K562 (cell line): ENCODE results near the gene DGAT2L6. TPM values are rescaled to one million over a fixed set of nuclear protein-coding genes. Genes with fewer than 3 reads are reported as not detected.

Experiments
- ATAC-seq: fragments of 200-7000 bp; cut with Tn5 transposase; 3 replicates; pipeline ENCODE4 v1.9.1; 2020; ENCODE audit warnings: moderate library complexity
- Bru-seq: library from RNA; stranded (reverse); fragments of 400-500 nt; gene quantifications from one replicate; lab custom pipeline; 2021; lab: Mats Ljungman, UMichigan
- BruChase-seq, 2 experiments: library from RNA; stranded (reverse); fragments of 400-500 nt; gene quantifications; one replicate each; lab custom pipeline; 2021; lab: Mats Ljungman, UMichigan
- BruUV-seq: library from RNA; stranded (reverse); fragments of 400-500 nt; replicated peaks from 2 replicates; lab custom pipeline; 2021; lab: Mats Ljungman, UMichigan
- CTCF ChIA-PET: fragments of 300-600 bp; formaldehyde crosslinking; extraction: SDS; loops from one replicate; lab custom pipeline; 2021; ENCODE audit warnings: low intra/inter-chr PET ratio; lab: Yijun Ruan, JAX
- POLR2A ChIA-PET: fragments of 300-600, 350-650 bp; sonication (Branson Sonifier 250); formaldehyde crosslinking; extraction: SDS; loops from one replicate; lab custom pipeline; 2021; ENCODE audit warnings: antibody characterized with exemption, inconsistent platforms; lab: Yijun Ruan, JAX
- DNase-seq, 4 experiments: peaks; one replicate each; pipeline versions ENCODE4 v3.0.0 to v3.0.0-alpha.2; 2011 to 2018; ENCODE audit warnings: low spot score in 3 of 4, mixed read lengths in 3 of 4; ENCODE audit errors: extremely low read depth in 1 of 4
- FAIRE-seq: peaks from 2 replicates; lab custom pipeline; 2011; peaks lifted over from hg19 to GRCh38; lab: Jason Lieb, UNC
- H2AFZ ChIP-seq: 2 replicates; pipeline ENCODE4 v1.6.0; 2011; ENCODE audit warnings: low read depth, low read length, control low read depth, inconsistent platforms
- H3K27ac ChIP-seq: fragments of 200-600 bp; 3 replicates; pipeline ENCODE4 v1.8.0; 2011; ENCODE audit warnings: low read depth, mild to moderate bottlenecking, control low read depth, inconsistent platforms, low read length, moderate library complexity, mixed read lengths; ENCODE audit errors: extremely low read depth
- H3K27me3 ChIP-seq, 2 experiments: fragments of 300-600 bp in 1 of 2; 2 replicates in 1 of 2; 3 replicates in 1 of 2; pipeline versions ENCODE4 v1.6.0 to v1.8.0; 2011; ENCODE audit warnings: inconsistent platforms in 2 of 2, low read length in 2 of 2, mild to moderate bottlenecking in 1 of 2, mixed read lengths in 1 of 2, moderate library complexity in 1 of 2; ENCODE audit not compliant: control insufficient read depth in 2 of 2, insufficient read depth in 2 of 2
- H3K36me3 ChIP-seq: fragments of 300-600 bp; 3 replicates; pipeline ENCODE4 v1.8.0; 2011; ENCODE audit warnings: mild to moderate bottlenecking, low read length, inconsistent platforms; ENCODE audit not compliant: control insufficient read depth, insufficient read depth
- H3K4me1 ChIP-seq, 2 experiments: fragments of 200-600 bp in 1 of 2; replicated peaks in 1 of 2; 2 replicates in 1 of 2; 3 replicates in 1 of 2; pipeline versions ENCODE4 v1.5.1 to v1.8.0; 2011; ENCODE audit warnings: inconsistent platforms in 2 of 2, low read length in 2 of 2, mild to moderate bottlenecking in 1 of 2, mixed read lengths in 1 of 2, moderate library complexity in 1 of 2; ENCODE audit not compliant: control insufficient read depth in 2 of 2, insufficient read depth in 2 of 2
- H3K4me2 ChIP-seq: 2 replicates; pipeline ENCODE4 v1.6.1; 2011; ENCODE audit warnings: low read length, control low read depth, inconsistent platforms, mixed read lengths; ENCODE audit not compliant: insufficient read depth
- H3K4me3 ChIP-seq: fragments of 200-600 bp; sonication (generic), shearing (Covaris generic); 2 replicates; pipeline ENCODE4 v1.5.1; 2016; ENCODE audit warnings: control low read depth, inconsistent platforms
- H3K79me2 ChIP-seq: fragments of 200-600 bp; 3 replicates; pipeline ENCODE4 v1.8.0; 2011; ENCODE audit warnings: low read length, inconsistent platforms; ENCODE audit not compliant: control insufficient read depth, insufficient read depth
- H3K9ac ChIP-seq, 2 experiments: 2 replicates each; pipeline versions ENCODE4 v1.6.0 to v1.6.1; 2011; ENCODE audit warnings: low read depth in 2 of 2, low read length in 2 of 2, control low read depth in 1 of 2, inconsistent platforms in 1 of 2, mild to moderate bottlenecking in 1 of 2, mixed read lengths in 1 of 2; ENCODE audit not compliant: insufficient read depth in 1 of 2
- H3K9me1 ChIP-seq: one replicate; pipeline ENCODE4 v1.6.0; 2011; ENCODE audit warnings: inconsistent platforms, mild to moderate bottlenecking, low read length, moderate library complexity; ENCODE audit not compliant: control insufficient read depth, insufficient read depth
- H3K9me3 ChIP-seq: replicated peaks from 2 replicates; pipeline ENCODE4 v1.5.1; 2011; ENCODE audit warnings: low read depth, low read length, inconsistent platforms; ENCODE audit not compliant: control insufficient read depth, insufficient read depth
- H4K20me1 ChIP-seq: replicated peaks from 2 replicates; pipeline ENCODE4 v1.6.1; 2011; ENCODE audit warnings: low read length, inconsistent platforms, mixed read lengths; ENCODE audit not compliant: control insufficient read depth, insufficient read depth
- ARID1B ChIP-seq: fragments of 450-650 bp; IDR thresholded peaks from 2 replicates; pipeline ENCODE4 v1.6.1; 2016; ENCODE audit warnings: antibody characterized with exemption, mild to moderate bottlenecking, inconsistent platforms
- C11orf30 ChIP-seq: fragments of 450-650 bp; IDR thresholded peaks from 2 replicates; pipeline ENCODE4 v1.6.1; 2016; ENCODE audit warnings: low read depth, mild to moderate bottlenecking
- CXXC5 ChIP-seq: fragments of 250-450 bp; sonication (Bioruptor Pico); IDR thresholded peaks from 2 replicates; pipeline ENCODE4 v1.8.0; 2022; ENCODE audit warnings: inconsistent platforms, mild to moderate bottlenecking, moderate library complexity
- DPF2 ChIP-seq: fragments of 450-650 bp; IDR thresholded peaks from 2 replicates; pipeline ENCODE4 v1.6.1; 2016
- MAFF ChIP-seq: IDR thresholded peaks from 2 replicates; pipeline ENCODE4 v1.6.1; 2012; ENCODE audit warnings: low read length, improper control_type of control experiment
- MAFG ChIP-seq: fragments of 450-650 bp; conservative IDR thresholded peaks from 2 replicates; pipeline ENCODE4 v1.6.1; 2016; ENCODE audit warnings: missing genetic modification characterization, missing compliant biosample characterization
- MAFK ChIP-seq: IDR thresholded peaks from 2 replicates; pipeline ENCODE4 v1.6.1; 2011; ENCODE audit warnings: low read length, improper control_type of control experiment
- NFE2 ChIP-seq: IDR thresholded peaks from 2 replicates; pipeline ENCODE4 v1.6.1; 2014; ENCODE audit warnings: antibody characterized with exemption, low read depth
- RBM39 ChIP-seq: fragments of 200-400 bp; formaldehyde crosslinking; optimal IDR thresholded peaks from 2 replicates; pipeline ENCODE3; 2018; ENCODE audit warnings: low read depth, low read length
- TAF7 ChIP-seq: fragments of 450-650 bp; IDR thresholded peaks from 2 replicates; pipeline ENCODE4 v1.6.1; 2016; ENCODE audit warnings: missing genetic modification characterization, missing compliant biosample characterization
- ZNF316 ChIP-seq: fragments of 450-650 bp; IDR thresholded peaks from 2 replicates; pipeline ENCODE4 v1.6.1; 2016
- WGBS: fragments of 100-300 bp; shearing (Covaris generic); methylation state at CpG from one replicate; pipeline ENCODE4 v1.1.6; 2016; ENCODE audit warnings: low coverage, mixed read lengths; ENCODE audit not compliant: insufficient coverage; ENCODE audit errors: missing lambda C conversion rate; 5-methylcytosine and 5-hydroxymethylcytosine counted together
- in situ Hi-C: fragments of 300-500 bp; cut with MboI; formaldehyde crosslinking; loops from 4 replicates; pipeline ENCODE4 v1.15.0; 2018; ENCODE audit warnings: inconsistent platforms, mixed read lengths
- intact Hi-C: fragments of 100-400 bp; cut with micrococcal nuclease; formaldehyde crosslinking; loops from 2 replicates; pipeline ENCODE4 v1.14.2; 2022
- long read RNA-seq, 3 experiments: library from polyadenylated mRNA in 2 of 3; library from RNA in 1 of 3; unstranded in 2 of 3; stranded (forward) in 1 of 3; transcript quantifications; one replicate each; pipeline ENCODE4 v2.0.0, GENCODE V29; 2019 to 2022
- polyA minus RNA-seq, 3 experiments: library from RNA; depleted of rRNA, polyadenylated mRNA; stranded (reverse); fragments of >200 nt; gene quantifications; 2 replicates each; pipeline ENCODE4 v1.2.3, GENCODE V29; 2011
- polyA plus RNA-seq, 8 experiments: library from polyadenylated mRNA; depleted of rRNA in 4 of 8; stranded (reverse) in 5 of 8; unstranded in 3 of 8; fragments of >200 nt; fragmentation: Nextera tagmentation in 2 of 8; fragmentation: Illumina TruSeq in 1 of 8; extraction: Ambion mirVana in 2 of 8; extraction: Trizol in 1 of 8; gene quantifications; 2 replicates each; pipeline versions ENCODE4 v1.2.1 to v1.2.3, GENCODE V29; 2011 to 2014; ENCODE audit warnings: inconsistent platforms in 1 of 8, missing spikeins in 1 of 8
- total RNA-seq, 7 experiments: library from RNA; depleted of rRNA in 6 of 7; stranded (reverse); fragments of >200 nt in 6 of 7; fragmentation: Illumina TruSeq in 2 of 7; extraction: Trizol in 2 of 7; gene quantifications; 2 replicates each; pipeline versions ENCODE4 v1.2.1 to v1.2.3, GENCODE V29; 2011 to 2021; ENCODE audit warnings: low replicate concordance in 1 of 7

DGAT2L6 gene, protein sequence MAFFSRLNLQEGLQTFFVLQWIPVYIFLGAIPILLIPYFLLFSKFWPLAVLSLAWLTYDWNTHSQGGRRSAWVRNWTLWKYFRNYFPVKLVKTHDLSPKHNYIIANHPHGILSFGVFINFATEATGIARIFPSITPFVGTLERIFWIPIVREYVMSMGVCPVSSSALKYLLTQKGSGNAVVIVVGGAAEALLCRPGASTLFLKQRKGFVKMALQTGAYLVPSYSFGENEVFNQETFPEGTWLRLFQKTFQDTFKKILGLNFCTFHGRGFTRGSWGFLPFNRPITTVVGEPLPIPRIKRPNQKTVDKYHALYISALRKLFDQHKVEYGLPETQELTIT
- not detected in 2 replicates for total RNA-seq (2011; cell fraction: chromatin; rRNA removed; ENCODE audit: low replicate concordance)
- not detected in 2 replicates for total RNA-seq (2011; cell fraction: nucleolus; rRNA removed)
- not detected in 2 replicates for total RNA-seq (2011; cell fraction: nucleoplasm; rRNA removed)
- total RNA-seq (2014; rRNA removed) (not detected in 2 replicates), total RNA-seq (2014; rRNA removed; fragmentation: Illumina TruSeq; extraction: Trizol) (not detected in 2 replicates), total RNA-seq (2015; rRNA removed; fragmentation: Illumina TruSeq; extraction: Trizol) (not detected in 2 replicates), total RNA-seq (2021) (not detected in 2 replicates), polyA plus RNA-seq (2011; rRNA removed) (not detected in 2 replicates), polyA plus RNA-seq (2014; fragmentation: Illumina TruSeq; extraction: Trizol) (not detected in 2 replicates), polyA plus RNA-seq (2014; fragmentation: Nextera tagmentation; extraction: Ambion mirVana) (not detected), polyA plus RNA-seq (2014; rRNA removed) (not detected in 2 replicates), polyA minus RNA-seq (2011; rRNA and poly(A)+ RNA removed) (not detected in 2 replicates), Bru-seq, nascent RNA (percentile 8 among the genes with signal in this experiment), BruChase-seq, experiment 1, labeled RNA remaining after a 2-hour chase (percentile 7 among the genes with signal in this experiment), BruChase-seq, experiment 2, labeled RNA remaining after a 6-hour chase (not detected)
- not detected in 2 replicates for polyA plus RNA-seq (2011; cell fraction: cytosol; rRNA removed)
- polyA plus RNA-seq (2011; cell fraction: nucleus; rRNA removed), result not detected in 2 replicates
- not detected in 2 replicates for polyA plus RNA-seq (2012)
- not detected in 2 replicates for polyA minus RNA-seq (2011; cell fraction: cytosol; rRNA and poly(A)+ RNA removed)
- not detected in 2 replicates for polyA minus RNA-seq (2011; cell fraction: nucleus; rRNA and poly(A)+ RNA removed)
- long read RNA-seq, experiment 1, result 0 reads
- long read RNA-seq, experiment 2, result 0 reads
- long read RNA-seq, experiment 3, result 0 reads

GRCh38 chrX:70176938-70177533 is at the start of gene DGAT2L6:
Gene DGAT2L6 (plus strand): TSS chrX:70177483. CDS start chrX:70177583, 100 bp downstream.
- FAIRE-seq (peak; percentile 82), DNase-seq (peak; percentile 15 to 58 (median 31)), ATAC-seq (peak; percentile 72)
- BruUV-seq, result no TSS peak
- H3K4me2 ChIP-seq, result peak within 1 kb of the TSS; percentile 46
- intact Hi-C loops, result no loop called here
- H4K20me1 ChIP-seq, result no peaks in the 10 kb centered on the region
- H3K27ac ChIP-seq, result peak within 1 kb of the TSS; percentile 67
- in situ Hi-C loops, result no loop called here
- peaks cover 4 to 24% of the 10 kb centered on the region in 2 experiments; a peak in 2 of 5 replicates for H3K4me1 ChIP-seq
- H3K27me3 ChIP-seq, result no peaks in the 10 kb centered on the region
- peak within 1 kb of the TSS; percentile 79 for H2AFZ ChIP-seq
- no peaks in the 10 kb centered on the region for H3K36me3 ChIP-seq
- TF ChIP-seq C11orf30 (peak; percentile 61), MAFF (peak; percentile 54; the same call in 1 of the 2 replicates), NFE2 (peak; percentile 84), MAFK (peak; percentile 15; the same call in 1 of the 2 replicates), RBM39 (no peak), DPF2 (peak; percentile 42; the same call in 1 of the 2 replicates), MAFG (tag) (peak; percentile 40; the same call in 1 of the 2 replicates), TAF7 (tag) (no peak), ZNF316 (peak; percentile 62), ARID1B (0 out of 2 replicates have a peak, but pooled peaks have one; percentile 8), CXXC5 (no peak)
- no peak within 1 kb of the TSS for H3K4me3 ChIP-seq
- H3K9me1 ChIP-seq, result no peaks in the 10 kb centered on the region
- POLR2A ChIA-PET, result interaction anchor here (0.6 kb wide), 1 partner anchor 442 kb away, joined by 4 read pairs; no protein-coding TSS in a partner anchor
- WGBS, result 6% methylated on average over 7 of the region's 7 CpGs
- CTCF ChIA-PET, result no interaction called here
- H3K79me2 ChIP-seq, result no peaks in the 10 kb centered on the region
- H3K9me3 ChIP-seq, result no peaks in the 10 kb centered on the region
- peak within 1 kb of the TSS in 1 of 2 experiments; percentile 20; a peak in 3 of 4 replicates for H3K9ac ChIP-seq
